Thyroid gland (tissue), 4 donors: Measurements from ENCODE around the gene POU2F2. TPM values are rescaled to one million over a fixed set of nuclear protein-coding genes. Genes with fewer than 3 reads are reported as not detected.

Experiments
- DNase-seq, 2 donors: peaks; one replicate each; pipeline ENCODE4 v3.0.0-alpha.2; 2019
- H3K27ac ChIP-seq, 3 donors: fragments of 200-600 bp; sonication (generic); 1 replicate in 2 of 3; 2 replicates in 1 of 3; pipeline ENCODE4 v1.5.1; 2016 to 2019; ENCODE audit warnings: mild to moderate bottlenecking in 1 of 3, moderate library complexity in 1 of 3
- H3K27me3 ChIP-seq: fragments of 200-600 bp; sonication (generic); one replicate; pipeline ENCODE4 v1.5.1; 2019
- H3K36me3 ChIP-seq, 2 donors: fragments of 200-600 bp; sonication (generic); one replicate each; pipeline ENCODE4 v1.5.1; 2016 to 2019
- H3K4me1 ChIP-seq, 2 donors: fragments of 200-600 bp; sonication (generic); one replicate each; pipeline ENCODE4 v1.5.1; 2017 to 2019
- H3K4me3 ChIP-seq, 3 donors: fragments of 200-600 bp; sonication (generic); replicated peaks in 1 of 3; 1 replicate in 2 of 3; 2 replicates in 1 of 3; pipeline ENCODE4 v1.5.1; 2016; ENCODE audit warnings: mild to moderate bottlenecking in 1 of 3
- H3K9me3 ChIP-seq: fragments of 200-600 bp; sonication (generic); one replicate; pipeline ENCODE4 v1.5.1; 2017
- POLR2A ChIP-seq, 2 donors: fragments of 450-650 bp; IDR thresholded peaks; one replicate each; pipeline ENCODE4 v1.6.1; 2017; ENCODE audit warnings: antibody characterized with exemption in 2 of 2, mild to moderate bottlenecking in 2 of 2, moderate library complexity in 1 of 2
- WGBS, 2 donors: methylation state at CpG; one replicate each; pipeline ENCODE4 v1.1.5; 2017; 5-methylcytosine and 5-hydroxymethylcytosine counted together
- intact Hi-C: fragments of 100-400 bp; cut with DNase I; formaldehyde crosslinking; loops from one replicate; pipeline ENCODE4 v1.15.1; 2023
- total RNA-seq, 4 donors: library from RNA; depleted of rRNA; stranded (reverse); fragments of >200 nt; gene quantifications; one replicate each; pipeline ENCODE4 v1.2.3, GENCODE V29; 2016
- TF ChIP-seq, protein P1 (sequence below), 6 experiments: fragments of 200-600 bp in 3 of 6; fragments of 450-650 bp in 3 of 6; sonication (generic) in 3 of 6; IDR thresholded peaks; one replicate each; pipeline ENCODE4 v1.5.1; 2016 to 2019; ENCODE audit warnings: antibody characterized with exemption in 6 of 6, mild to moderate bottlenecking in 2 of 6, inconsistent platforms in 1 of 6, moderate library complexity in 1 of 6

The POU2F2 gene
- total RNA-seq, 4 donors from 2014 or later, result 0.11 to 0.49 (median 0.15) TPM

DNA sequence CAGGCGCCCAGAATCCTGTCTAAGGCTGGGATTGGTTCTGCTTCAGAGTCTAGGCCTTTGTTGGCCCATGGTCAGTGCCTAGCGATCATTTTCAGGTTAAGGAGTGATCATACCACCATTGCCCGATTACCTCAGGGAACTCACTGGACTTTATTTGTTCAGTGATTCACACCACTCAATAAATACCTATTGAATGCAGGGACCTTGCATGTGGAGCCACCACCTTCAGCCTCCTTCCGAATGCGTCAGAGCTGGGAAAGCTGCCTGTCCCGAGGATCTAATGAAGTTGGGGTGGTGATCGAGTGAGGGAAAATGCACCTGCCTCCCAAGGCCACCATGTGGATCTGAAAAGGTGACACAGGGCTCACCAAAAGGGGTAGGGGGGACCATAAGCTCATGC is 40.0 kb upstream of the POU2F2 start:
- Histone ChIP-seq H3K9me3 (no peaks in the 10 kb centered on the region), H3K27ac (no peak overlapping the region), H3K27me3 (no peaks in the 10 kb centered on the region), H3K36me3 (no peaks in the 10 kb centered on the region), H3K4me3 (no peak overlapping the region), H3K4me1 (peaks cover 0 to 14% of the 10 kb centered on the region in 2 donors)
- no peak for TF ChIP-seq POLR2A (IDR thresholded peaks at IDR 0.05)
- DNase-seq, result no peak
- intact Hi-C loops, result no loop called here
- WGBS, 2 donors, result 95% methylated on average over 6 to 7 of the region's 7 CpGs

DNA sequence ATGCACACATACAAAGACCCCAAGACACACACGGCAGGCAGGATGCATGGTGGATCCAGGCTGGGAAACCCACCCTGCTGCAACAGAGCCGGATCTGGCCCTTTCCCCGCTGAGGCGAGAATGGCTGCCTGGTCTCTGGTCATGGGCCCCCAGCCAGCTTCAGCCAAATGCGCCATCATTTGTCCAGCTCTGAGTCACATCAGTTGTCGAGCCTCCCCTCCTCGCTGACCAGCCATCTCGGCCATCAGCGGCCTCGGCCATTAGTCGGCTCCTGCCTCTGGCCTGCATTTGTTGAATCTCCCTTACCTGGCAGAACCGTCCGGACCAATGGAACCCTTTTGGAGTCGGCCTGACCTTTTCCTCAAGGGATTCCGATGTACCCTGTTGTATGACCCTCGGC is 38.5 kb upstream of the POU2F2 start:
- intact Hi-C loops, result no loop called here
- peaks cover 0 to 1% of the 10 kb centered on the region in 2 donors for H3K4me1 ChIP-seq
- 75 to 84% methylated on average over 12 to 16 of the region's 16 CpGs for WGBS, 2 donors
- no peak for DNase-seq
- no peaks in the 10 kb centered on the region for H3K9me3 ChIP-seq
- H3K27ac ChIP-seq, result no peak overlapping the region
- no peaks in the 10 kb centered on the region for H3K36me3 ChIP-seq
- TF ChIP-seq, protein P1, sequence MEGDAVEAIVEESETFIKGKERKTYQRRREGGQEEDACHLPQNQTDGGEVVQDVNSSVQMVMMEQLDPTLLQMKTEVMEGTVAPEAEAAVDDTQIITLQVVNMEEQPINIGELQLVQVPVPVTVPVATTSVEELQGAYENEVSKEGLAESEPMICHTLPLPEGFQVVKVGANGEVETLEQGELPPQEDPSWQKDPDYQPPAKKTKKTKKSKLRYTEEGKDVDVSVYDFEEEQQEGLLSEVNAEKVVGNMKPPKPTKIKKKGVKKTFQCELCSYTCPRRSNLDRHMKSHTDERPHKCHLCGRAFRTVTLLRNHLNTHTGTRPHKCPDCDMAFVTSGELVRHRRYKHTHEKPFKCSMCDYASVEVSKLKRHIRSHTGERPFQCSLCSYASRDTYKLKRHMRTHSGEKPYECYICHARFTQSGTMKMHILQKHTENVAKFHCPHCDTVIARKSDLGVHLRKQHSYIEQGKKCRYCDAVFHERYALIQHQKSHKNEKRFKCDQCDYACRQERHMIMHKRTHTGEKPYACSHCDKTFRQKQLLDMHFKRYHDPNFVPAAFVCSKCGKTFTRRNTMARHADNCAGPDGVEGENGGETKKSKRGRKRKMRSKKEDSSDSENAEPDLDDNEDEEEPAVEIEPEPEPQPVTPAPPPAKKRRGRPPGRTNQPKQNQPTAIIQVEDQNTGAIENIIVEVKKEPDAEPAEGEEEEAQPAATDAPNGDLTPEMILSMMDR (IDR thresholded peaks at IDR 0.05), result no peak
- no peak for TF ChIP-seq POLR2A (IDR thresholded peaks at IDR 0.05)
- H3K4me3 ChIP-seq, result no peak overlapping the region
- H3K27me3 ChIP-seq, result no peaks in the 10 kb centered on the region

DNA sequence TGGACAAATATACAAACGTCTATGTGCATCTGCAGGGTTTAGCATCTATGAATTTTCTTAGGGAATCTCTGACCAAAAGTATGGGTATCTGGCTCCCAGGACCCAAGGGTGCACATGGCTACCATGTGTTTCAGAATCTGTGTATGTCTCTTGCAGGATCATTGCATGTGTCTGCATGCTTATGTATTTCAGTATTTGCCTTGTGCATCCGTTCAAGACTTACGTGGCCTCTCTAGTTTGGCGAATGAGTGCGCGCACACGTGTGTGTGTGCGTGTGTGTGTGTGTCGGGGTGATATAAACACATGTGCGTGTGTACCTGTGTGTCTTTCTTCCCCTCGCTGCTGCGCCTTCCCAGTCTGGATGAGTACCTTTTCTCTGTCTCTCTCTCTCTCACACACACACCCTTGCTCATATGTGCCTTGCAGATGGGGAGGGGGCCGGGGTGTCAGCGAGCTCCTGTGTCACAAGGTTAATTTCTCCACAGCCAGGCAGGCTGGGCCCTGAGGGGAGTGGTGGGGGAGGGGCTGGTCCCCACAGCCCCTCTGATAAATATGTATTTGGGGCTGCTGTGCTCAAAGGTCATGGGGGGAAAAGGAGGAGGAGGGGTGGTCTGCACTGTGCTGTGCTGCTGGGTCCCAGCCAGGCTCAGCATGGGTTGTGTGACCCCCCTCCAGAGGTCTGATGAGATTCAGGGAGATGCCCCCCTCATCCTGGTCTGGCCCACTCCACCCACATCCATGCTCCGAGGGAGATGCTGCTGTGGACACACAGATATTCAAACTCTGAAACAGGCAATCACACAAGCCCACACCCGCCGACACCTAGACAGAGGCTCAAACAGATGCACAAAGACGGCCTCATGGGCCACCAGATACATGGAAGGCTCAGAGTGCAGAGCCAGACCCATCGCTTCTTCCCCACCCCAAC is 37.5 kb upstream of the POU2F2 start:
- intact Hi-C loops, result no loop called here
- no peak for DNase-seq
- 76 to 85% methylated on average over 19 of the region's 19 CpGs for WGBS, 2 donors
- Histone ChIP-seq H3K27ac (no peak overlapping the region), H3K4me1 (no peaks in the 10 kb centered on the region), H3K36me3 (no peaks in the 10 kb centered on the region), H3K4me3 (no peak overlapping the region), H3K27me3 (no peaks in the 10 kb centered on the region), H3K9me3 (no peaks in the 10 kb centered on the region)
- TF ChIP-seq, protein P1 (IDR thresholded peaks at IDR 0.05), result no peak
- no peak for TF ChIP-seq POLR2A (IDR thresholded peaks at IDR 0.05)

DNA sequence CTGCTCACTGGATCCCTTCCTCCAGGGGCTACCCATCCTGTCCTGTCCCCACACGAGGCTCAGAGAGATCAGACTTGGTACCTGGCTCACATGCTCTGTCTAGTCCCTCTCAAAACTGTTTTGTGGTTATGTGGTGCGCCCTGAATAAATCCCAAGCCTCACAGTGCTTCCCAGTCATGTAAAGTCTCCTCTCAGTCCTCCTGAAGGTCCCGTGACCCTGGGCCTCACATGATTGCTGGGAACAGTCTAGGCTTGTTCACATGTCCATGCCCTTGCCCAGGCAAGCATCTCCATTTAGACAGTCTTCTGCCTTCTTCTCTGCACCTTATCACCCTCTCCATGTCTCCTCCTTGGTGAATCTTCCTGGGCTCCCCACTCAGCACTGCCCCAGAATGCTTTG is 36.0 kb upstream of the POU2F2 start:
- no peak for TF ChIP-seq POLR2A (IDR thresholded peaks at IDR 0.05)
- TF ChIP-seq, protein P1 (IDR thresholded peaks at IDR 0.05), result no peak
- intact Hi-C loops, result no loop called here
- H3K27ac ChIP-seq, result no peak overlapping the region
- no peaks in the 10 kb centered on the region for H3K36me3 ChIP-seq
- H3K27me3 ChIP-seq, result no peaks in the 10 kb centered on the region
- H3K9me3 ChIP-seq, result no peaks in the 10 kb centered on the region
- no peak for DNase-seq
- no peaks in the 10 kb centered on the region for H3K4me1 ChIP-seq
- WGBS, 2 donors, result 69 to 71% methylated on average over 3 of the region's 3 CpGs
- H3K4me3 ChIP-seq, result no peak overlapping the region

DNA sequence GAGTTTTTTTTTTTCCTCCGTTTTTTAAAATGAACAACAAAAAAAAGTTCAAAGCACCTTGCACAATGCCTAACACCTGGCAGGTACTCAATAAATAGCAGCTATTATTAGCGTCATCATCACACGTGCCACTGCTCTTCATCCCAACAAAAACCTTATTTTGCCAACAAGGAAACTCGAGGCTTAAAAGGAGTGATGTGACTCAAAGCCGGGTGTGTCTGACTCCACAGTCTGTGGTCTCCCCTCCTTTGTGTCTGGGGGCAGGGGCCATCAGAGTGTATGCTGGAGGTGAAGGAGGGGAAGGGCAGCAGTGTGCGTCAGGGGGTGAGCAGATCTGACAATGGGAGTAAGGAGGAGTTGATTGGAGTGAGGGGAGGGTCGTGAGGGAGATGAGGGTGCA is 34.1 kb upstream of the POU2F2 start:
- 58 to 64% methylated on average over 7 of the region's 7 CpGs for WGBS, 2 donors
- no peaks in the 10 kb centered on the region for H3K27me3 ChIP-seq
- H3K27ac ChIP-seq, result no peak overlapping the region
- intact Hi-C loops, result no loop called here
- no peak for DNase-seq
- no peaks in the 10 kb centered on the region for H3K4me1 ChIP-seq
- no peak overlapping the region for H3K4me3 ChIP-seq
- no peak for TF ChIP-seq POLR2A (IDR thresholded peaks at IDR 0.05)
- TF ChIP-seq, protein P1 (IDR thresholded peaks at IDR 0.05), result no peak
- H3K9me3 ChIP-seq, result no peaks in the 10 kb centered on the region
- no peaks in the 10 kb centered on the region for H3K36me3 ChIP-seq
